Ovary (tissue), 3 donors: ENCODE results near the gene B3GALNT2.

Experiments
- CTCF ChIP-seq, 3 donors: fragments of 450-650 bp in 2 of 3; fragments of 200-600 bp in 1 of 3; IDR thresholded peaks; one replicate each; pipeline versions ENCODE4 v1.5.1 to v1.8.0; 2016 to 2022; ENCODE audit warnings: antibody characterized with exemption in 3 of 3, mild to moderate bottlenecking in 1 of 3
- EP300 ChIP-seq: sonication (generic); formaldehyde crosslinking; IDR thresholded peaks from one replicate; pipeline ENCODE4 v1.6.1; 2017; ENCODE audit warnings: antibody characterized with exemption
- POLR2A ChIP-seq: fragments of 450-650 bp; IDR thresholded peaks from one replicate; pipeline ENCODE4 v1.6.1; 2017; ENCODE audit warnings: antibody characterized with exemption, mild to moderate bottlenecking, moderate library complexity
- donor health status: DM: no; HTN: no; CAD: no.

- TF ChIP-seq CTCF (IDR thresholded peaks at IDR 0.05) (no peak), POLR2A (no peak), EP300 (no peak)
Measured at GRCh38 chr1:235429143-235429542, 75.1 kb downstream of the B3GALNT2 start.
